LNCAP (cell line): Measurements from ENCODE around the gene SLC16A2.

ENCODE experiments used
- CTCF ChIP-seq: fragments of 450-650 bp; IDR thresholded peaks from 2 replicates; pipeline ENCODE4 v1.5.1; 2017; ENCODE audit warnings: mild to moderate bottlenecking

SLC16A2 gene

DNA sequence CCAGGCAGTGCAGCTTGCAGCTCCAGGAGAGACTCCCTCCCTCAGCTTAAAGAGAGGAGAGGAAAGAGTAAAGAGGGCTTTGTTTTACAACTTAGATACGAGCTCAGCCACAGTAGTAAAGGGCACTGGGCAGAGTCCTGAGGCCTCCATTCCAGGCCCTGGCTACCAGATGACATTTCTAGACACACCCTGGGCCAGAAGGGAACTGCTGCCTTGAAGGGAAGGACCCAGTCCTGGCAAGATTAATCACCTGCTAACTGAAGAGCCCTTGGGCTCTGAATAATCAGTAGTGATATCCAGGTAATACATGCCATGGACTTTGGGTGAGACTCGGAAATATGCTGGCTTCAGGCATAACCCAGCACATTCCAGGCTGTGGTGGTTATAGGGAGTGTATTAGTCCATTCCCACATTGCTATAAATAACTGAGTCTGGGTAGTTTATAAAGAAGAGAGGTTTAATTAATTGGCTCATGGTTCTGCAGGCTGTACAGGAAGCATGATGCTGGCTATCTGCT is 15.3 kb upstream of the SLC16A2 start:
- no peak for TF ChIP-seq CTCF

- no peak for TF ChIP-seq CTCF
Observed at GRCh38 chrX:74408304-74408703, 13.0 kb upstream of the SLC16A2 start.

DNA sequence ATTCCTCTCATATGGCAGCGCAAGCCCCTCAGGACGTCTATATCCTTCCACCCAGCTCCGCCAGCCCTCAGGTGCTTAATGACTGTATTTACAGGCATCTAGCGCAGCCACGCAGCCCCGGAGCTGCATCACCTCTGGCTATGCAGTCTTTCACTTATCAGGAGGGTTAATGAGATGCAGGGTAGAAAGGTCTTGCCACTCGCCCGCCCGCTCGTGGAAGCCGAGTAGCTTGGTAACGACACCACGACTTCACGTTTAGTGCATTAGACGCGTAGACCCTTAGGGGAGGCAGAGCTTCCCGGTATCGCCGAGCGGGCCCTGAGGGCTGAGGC is 1.5 kb upstream of the SLC16A2 start:
- no peak for TF ChIP-seq CTCF

GRCh38 chrX:74420196-74421035 is 877 bp upstream of the SLC16A2 start:
- no peak for TF ChIP-seq CTCF

GRCh38 chrX:74421740-74422352 is 553 bp downstream of the SLC16A2 start:
- no peak for TF ChIP-seq CTCF

DNA sequence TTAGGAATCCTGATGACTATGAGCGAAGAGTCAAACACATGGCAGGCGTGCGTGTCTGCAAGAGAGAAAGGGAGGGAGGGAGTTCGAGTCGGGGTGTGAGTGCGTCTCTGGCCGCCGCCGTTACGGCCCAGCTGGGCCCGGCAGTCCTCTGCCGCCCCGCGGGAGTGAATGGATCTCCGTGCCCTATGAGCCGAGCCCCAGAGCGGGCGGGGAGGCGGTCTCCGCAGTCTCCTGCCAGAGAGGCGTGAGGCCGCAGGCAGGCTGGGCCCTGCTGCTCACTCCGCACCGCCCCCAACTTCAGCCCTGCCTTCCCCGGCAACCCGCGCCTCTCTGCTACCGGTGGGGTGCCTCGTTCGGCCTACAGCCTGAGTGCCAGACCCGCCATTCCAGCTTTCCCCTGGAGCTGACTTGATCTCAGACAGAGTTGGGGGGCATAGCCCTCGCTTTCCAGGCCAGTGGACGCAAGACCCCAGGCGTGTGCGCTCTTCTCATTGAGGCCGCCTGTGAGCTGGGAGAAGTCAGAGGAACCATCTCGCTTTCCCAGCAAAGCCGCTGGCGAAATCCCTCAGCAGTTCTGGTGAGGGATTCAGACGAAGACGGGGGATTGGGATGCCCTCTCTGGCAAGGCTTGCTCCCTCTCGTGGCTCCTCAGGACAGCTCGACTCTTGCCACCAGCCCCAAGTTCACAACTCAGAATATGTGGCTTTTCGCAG is 1.4 kb downstream of the SLC16A2 start:
- no peak for TF ChIP-seq CTCF

- TF ChIP-seq CTCF, result no peak
Observed at GRCh38 chrX:74423289-74423998, 2.2 kb downstream of the SLC16A2 start.
